Inferior parietal cortex (tissue), 1 donor: ENCODE results near the gene SMAGP.
"Not testable (repeated sequence)": the region's sequence is repeated elsewhere in the genome, so short reads cannot be mapped to it uniquely, and the experiment has no call there.

Experiments
- DNase-seq: peaks from one replicate; pipeline ENCODE4 v3.0.0-alpha.2; 2016; ENCODE audit errors: extremely low spot score

The SMAGP gene, protein sequence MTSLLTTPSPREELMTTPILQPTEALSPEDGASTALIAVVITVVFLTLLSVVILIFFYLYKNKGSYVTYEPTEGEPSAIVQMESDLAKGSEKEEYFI

GRCh38 chr12:51270067-51270950, at the start of gene SMAGP:
SMAGP (minus strand) TSS chr12:51270415; CDS start chr12:51269278, 1,137 bp downstream.
- no peak for DNase-seq

DNA sequence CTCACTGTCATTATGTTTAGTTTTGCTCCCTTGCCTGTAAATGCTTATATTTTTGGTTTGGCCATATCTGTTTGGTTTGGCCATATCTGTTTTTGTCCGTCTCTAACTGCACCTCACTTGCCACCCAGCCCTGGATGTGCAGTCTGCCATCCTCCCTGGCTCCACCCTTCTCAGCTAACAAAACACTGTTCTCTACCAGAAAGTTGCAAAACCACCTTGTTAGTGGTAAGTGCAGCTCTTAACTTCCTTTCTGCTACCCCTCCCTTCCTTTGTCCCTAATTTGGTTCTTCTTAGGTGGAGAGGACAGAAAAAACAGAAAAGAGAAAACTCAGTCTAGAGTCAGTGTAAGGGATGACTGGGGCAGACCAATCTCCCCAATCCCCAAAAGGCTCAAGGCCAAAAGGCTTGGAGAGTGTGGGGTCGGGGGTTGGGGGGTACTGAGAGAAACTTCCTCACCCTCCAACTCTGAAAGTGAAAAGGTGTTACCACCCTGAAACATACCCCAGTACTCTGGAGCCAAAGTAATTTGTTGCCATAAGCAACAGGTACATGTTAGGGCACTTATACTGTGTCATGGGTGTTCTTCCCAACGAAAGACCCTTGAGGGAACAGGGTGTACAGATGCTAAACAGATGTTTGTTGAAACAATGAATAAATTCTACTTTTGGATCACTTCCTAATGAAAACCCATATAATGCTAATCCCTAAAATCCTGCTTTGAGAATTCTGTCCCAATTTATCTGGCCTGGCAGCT, 48.8 kb upstream of the SMAGP start:
- DNase-seq, result no peak

DNA sequence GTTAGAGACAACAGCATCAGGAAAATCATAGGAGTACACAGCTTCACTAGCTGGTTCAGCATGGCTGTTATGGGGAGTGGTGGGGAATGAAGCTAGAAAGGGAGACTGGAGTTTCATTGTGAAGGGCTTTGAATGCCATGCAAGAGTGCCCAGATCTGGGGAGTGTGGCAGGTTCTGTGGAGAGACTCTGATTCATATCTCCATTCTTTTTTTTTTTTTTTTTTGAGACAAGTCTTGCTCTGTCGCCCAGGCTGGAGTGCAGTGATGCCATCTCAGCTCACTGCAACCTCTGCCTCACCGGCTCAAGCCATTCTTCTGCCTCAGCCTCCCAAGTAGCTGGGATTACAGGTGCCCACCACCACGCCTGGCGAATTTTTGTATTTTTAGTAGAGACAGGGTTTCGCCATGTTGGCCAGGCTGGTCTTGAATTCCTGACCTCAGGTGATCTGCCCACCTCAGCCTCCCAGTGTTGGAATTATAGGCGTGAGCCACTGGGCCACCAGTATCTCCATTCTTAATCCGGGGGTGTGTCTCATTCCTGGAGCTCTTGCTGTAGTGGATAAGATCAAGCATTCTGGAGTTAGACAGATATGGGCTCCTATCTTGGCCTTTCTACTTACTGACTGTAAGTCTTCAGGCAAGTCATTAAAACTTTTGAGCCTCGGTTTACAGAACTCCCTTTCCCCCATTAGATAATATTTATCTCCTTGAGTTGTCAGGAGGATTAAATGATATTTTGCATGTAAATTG, 48.0 kb upstream of the SMAGP start:
- not testable (repeated sequence) for DNase-seq

DNA sequence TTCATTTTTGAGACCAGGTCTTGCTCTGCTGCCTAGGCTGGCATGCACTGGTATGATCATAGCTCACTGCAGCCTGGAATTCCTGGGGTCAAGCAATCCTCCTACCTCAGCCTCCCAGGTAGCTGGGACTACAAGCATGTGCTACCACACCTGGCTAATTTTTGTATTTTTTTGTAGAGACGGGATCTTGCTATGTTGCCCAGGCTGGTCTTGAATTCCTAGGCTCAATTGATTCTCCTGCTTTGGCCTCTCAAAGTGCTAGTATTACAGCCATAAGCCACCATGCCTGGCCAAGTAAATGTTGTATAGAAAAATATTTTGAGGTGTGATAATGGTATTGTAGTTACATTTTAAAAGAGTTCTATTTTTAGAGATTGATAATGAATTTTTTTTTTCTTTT, 41.2 kb upstream of the SMAGP start:
- no peak for DNase-seq

GRCh38 chr12:51307655-51308593, 37.7 kb upstream of the SMAGP start:
- no peak for DNase-seq

- DNase-seq, result no peak
These were observed 36.3 kb upstream of the SMAGP start for GRCh38 chr12:51306507-51306906.

DNA sequence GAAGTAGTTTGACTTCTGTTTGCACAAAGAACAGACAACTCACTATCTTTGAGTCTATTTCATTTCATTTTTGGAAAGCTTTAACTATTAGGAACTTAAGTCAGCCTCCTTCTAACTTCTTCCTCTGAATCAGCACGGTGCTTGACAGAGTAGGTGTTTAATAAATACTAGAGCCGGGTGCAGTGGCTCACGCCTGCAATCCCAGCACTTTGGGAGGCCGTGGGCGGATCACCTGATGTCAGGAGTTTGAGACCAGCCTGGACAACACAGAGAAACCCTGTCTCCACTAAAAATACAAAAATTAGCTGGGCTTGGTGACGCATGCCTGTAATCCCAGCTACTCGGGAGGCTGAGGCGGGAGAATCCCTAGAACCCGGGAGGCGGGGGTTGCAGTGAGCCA, 30.6 kb upstream of the SMAGP start:
- DNase-seq, result not testable (repeated sequence)

GRCh38 chr12:51295651-51296050, 25.4 kb upstream of the SMAGP start:
- DNase-seq, result no peak

DNA sequence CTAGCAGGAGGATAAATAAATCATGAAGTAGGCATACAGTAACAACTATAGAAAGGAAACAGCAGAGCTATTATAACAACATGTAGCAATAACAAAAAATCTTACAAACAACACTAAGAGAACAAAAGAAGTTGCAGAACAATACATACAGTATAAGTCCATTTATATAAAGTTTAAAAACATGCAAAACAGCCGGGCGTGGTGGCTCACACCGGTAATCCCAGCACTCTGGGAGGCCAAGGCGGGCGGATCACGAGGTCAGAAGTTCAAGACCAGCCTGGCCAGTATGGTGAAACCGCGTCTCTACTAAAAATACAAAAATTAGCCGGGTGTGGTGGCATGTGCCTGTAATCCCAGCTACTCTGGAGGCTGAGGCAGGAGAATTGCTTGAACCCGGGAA, 23.9 kb upstream of the SMAGP start:
- not testable (repeated sequence) for DNase-seq

DNA sequence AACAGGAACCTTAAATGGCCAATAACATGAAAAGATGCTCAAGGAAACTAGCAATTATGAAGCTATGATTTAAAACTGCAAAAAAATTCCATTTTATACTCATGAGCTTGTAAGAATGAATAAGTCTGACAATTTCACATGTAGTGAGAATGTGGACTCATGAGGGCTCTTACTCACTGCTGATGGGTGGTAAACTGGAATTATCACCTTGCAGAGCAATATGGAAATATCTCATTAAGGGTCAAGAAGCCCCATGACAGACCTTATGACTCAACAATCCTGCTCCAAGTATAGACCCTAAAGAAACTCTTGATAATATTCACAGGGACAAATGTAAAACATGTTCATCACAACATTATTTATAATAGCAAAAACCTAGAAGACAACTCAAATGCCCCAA, 23.5 kb upstream of the SMAGP start:
- DNase-seq, result no peak

DNA sequence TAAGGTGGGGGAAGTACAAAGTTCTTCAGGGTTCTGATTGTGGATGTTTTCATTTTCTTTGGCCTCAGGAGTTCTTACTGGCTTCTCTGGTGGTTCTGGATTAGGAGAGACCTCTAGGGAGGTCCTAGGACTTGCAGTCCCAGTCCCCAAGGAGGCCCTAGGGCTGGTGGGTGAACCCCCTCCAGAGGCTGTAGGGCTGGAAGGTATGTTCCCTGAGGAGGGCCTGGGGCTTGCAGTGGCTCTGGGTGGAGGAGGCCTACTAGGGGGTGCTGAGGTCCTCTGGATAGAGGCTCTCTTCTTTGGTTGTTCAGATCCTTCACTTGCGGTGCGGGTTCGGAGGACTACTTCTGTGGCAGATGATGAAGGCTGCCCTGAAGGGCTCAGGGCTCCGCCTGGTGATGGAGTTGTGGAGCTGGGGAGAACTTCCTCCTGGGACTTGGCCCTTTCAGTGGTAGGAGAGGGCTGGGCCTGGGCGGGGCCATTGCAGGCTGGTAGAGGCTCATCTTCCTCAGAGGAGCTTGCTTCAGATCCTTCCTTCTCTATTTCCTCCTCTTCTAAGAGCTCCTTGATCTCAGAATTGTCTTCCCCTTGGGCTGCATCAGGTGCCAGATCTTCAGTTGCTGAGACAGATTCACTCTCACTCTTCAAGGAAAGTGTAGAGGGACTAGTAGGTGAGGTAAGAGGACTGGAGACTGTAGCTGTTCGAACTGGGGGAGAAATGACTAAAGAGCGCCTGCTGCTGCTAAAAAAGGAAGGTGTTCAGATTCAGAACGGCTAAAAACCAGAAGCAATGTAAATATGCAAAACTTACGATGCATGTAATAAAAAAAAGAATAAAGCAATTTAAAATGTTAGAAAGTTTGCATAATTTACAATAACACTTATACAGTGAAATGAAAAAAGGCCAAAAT, 21.6 kb upstream of the SMAGP start:
- not testable (repeated sequence) for DNase-seq

- DNase-seq, result no peak
These were observed 15.6 kb upstream of the SMAGP start for GRCh38 chr12:51285843-51286242.

DNA sequence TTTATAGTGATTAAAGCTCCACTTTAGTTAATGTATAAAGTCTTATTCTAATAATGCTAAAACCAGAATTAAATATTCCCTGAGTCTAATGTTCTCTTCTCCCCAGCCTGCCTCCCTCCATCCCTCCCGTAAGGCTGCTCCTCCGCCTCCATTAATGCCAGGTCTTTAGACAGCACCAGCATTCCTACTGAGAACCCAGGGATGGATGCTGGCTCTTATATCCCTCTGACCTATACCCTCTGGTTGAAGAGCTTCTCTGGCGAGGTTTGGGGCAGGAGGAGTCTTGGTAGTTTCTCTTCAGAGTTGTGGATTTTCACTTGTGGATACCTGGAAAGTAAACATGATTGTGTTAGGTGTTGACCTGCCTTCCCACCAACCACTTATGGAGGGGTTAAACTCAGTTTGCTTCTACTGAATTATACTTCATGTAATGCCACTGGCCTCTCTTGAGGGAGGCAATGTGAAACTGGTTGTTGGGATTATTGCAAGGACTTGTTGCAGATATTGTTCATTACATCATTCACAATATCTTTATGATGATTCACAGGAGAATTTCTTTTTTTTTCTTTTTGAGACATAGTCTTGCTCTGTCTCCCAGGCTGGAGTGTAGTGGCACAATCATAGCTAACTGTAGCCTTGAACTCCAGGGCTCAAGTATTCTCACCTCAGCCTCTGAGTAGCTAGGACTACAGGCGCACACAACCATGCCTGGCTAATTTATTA, 11.1 kb upstream of the SMAGP start:
- no peak for DNase-seq

GRCh38 chr12:51275088-51275487, 4.9 kb upstream of the SMAGP start:
- no peak for DNase-seq

- not testable (repeated sequence) for DNase-seq
These were observed 2.6 kb upstream of the SMAGP start for GRCh38 chr12:51272810-51273209.

DNA sequence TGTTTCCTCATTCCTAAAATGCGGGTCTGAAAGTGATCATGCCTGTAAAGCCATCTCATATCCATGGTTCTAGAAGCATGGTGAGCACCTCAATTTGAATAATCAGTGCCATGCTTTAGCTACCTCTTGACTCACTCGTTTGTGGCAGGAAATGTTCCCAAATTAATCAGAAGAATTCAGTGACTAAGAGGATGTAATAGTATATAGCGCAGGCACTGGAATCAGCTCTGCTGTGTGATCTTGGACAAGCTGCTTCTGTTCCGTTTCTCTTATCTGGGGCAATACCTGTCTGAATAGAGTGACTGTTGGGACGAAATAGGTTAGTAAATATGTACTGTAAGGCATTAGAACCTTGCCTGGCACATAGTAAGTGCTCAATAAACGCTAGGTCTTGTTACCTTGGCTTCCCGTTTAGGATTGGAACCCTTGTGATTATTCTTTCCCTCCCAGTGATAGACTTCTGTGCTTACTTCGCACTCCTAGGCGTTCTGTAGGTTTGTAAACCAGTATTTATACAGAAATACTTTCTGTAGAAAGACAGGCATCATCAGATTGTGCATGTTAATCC, 820 bp upstream of the SMAGP start:
- no peak for DNase-seq

- DNase-seq, result no peak
These were observed 795 bp downstream of the SMAGP start for GRCh38 chr12:51269174-51270066.

- DNase-seq, result no peak
These were observed 5.2 kb downstream of the SMAGP start for GRCh38 chr12:51265024-51265423.
